Breast epithelium (tissue), 3 donors: ENCODE measurements around the gene FAXC.

Source experiments
- POLR2A ChIP-seq: fragments of 450-650 bp; IDR thresholded peaks from one replicate; pipeline ENCODE4 v1.6.1; 2016; ENCODE audit warnings: antibody characterized with exemption, mild to moderate bottlenecking, moderate library complexity
- TF ChIP-seq, protein P1 (sequence below), 3 donors: fragments of 450-650 bp; IDR thresholded peaks; one replicate each; pipeline ENCODE4 v1.5.1; 2016 to 2017; ENCODE audit warnings: antibody characterized with exemption in 3 of 3, mild to moderate bottlenecking in 3 of 3, moderate library complexity in 3 of 3

DNA sequence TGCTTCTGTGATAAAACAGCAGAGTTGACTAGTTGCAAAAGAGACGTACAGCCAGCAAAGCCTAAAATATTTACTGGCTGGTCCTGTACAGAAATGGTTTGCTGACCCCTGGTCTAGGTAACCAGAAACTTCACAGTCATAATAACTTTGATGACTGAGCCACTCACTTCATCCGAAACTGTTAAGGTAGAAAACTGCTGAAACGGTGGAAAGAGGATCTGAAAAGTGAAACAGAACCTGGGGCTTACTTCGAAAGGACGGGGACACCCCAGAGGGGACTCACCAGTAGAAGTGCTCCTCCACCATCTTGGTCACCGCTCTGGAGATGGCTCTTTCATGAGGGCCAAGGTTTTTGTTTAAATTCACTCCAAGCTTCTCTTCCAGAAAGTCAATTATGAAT lies 16.4 kb downstream of the FAXC start:
- TF ChIP-seq, protein P1, sequence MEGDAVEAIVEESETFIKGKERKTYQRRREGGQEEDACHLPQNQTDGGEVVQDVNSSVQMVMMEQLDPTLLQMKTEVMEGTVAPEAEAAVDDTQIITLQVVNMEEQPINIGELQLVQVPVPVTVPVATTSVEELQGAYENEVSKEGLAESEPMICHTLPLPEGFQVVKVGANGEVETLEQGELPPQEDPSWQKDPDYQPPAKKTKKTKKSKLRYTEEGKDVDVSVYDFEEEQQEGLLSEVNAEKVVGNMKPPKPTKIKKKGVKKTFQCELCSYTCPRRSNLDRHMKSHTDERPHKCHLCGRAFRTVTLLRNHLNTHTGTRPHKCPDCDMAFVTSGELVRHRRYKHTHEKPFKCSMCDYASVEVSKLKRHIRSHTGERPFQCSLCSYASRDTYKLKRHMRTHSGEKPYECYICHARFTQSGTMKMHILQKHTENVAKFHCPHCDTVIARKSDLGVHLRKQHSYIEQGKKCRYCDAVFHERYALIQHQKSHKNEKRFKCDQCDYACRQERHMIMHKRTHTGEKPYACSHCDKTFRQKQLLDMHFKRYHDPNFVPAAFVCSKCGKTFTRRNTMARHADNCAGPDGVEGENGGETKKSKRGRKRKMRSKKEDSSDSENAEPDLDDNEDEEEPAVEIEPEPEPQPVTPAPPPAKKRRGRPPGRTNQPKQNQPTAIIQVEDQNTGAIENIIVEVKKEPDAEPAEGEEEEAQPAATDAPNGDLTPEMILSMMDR (IDR thresholded peaks at IDR 0.05), result no peak
- no peak for TF ChIP-seq POLR2A
